GM18951 (cell line): ENCODE data around the gene ALAS1.

ENCODE experiments used
- POLR2A ChIP-seq: IDR thresholded peaks from 4 replicates; pipeline ENCODE4 v1.6.1; 2011; ENCODE audit warnings: mild to moderate bottlenecking; ENCODE audit not compliant: insufficient read length, insufficient read depth; ENCODE audit errors: extremely low read depth
- in situ Hi-C: fragments of 300-500 bp; cut with MboI; formaldehyde crosslinking; loops from one replicate; pipeline ENCODE4 v1.12.0; 2022; ENCODE audit warnings: low sequenced_read_pairs, mixed read lengths, inconsistent platforms; ENCODE audit not compliant: unreplicated experiment

Gene ALAS1

GRCh38 chr3:52243791-52244628 is 46.0 kb downstream of the ALAS1 start:
- in situ Hi-C loops = no loop called here
- peak; percentile 43 for TF ChIP-seq POLR2A

- TF ChIP-seq POLR2A = peak; percentile 64
- in situ Hi-C loops = no loop called here
Measured at GRCh38 chr3:52245322-52246263, 47.6 kb downstream of the ALAS1 start, which contains the start of gene PPM1M. Gene PPM1M, plus strand, starts transcription at chr3:52245759. Its CDS starts 66 bp downstream, at chr3:52245825.

- in situ Hi-C loops = no loop called here
- no peak for TF ChIP-seq POLR2A
Measured at GRCh38 chr3:52246264-52246620, 48.3 kb downstream of the ALAS1 start.

GRCh38 chr3:52246728-52247408 is 48.9 kb downstream of the ALAS1 start:
- no peak for TF ChIP-seq POLR2A
- in situ Hi-C loops = no loop called here

DNA sequence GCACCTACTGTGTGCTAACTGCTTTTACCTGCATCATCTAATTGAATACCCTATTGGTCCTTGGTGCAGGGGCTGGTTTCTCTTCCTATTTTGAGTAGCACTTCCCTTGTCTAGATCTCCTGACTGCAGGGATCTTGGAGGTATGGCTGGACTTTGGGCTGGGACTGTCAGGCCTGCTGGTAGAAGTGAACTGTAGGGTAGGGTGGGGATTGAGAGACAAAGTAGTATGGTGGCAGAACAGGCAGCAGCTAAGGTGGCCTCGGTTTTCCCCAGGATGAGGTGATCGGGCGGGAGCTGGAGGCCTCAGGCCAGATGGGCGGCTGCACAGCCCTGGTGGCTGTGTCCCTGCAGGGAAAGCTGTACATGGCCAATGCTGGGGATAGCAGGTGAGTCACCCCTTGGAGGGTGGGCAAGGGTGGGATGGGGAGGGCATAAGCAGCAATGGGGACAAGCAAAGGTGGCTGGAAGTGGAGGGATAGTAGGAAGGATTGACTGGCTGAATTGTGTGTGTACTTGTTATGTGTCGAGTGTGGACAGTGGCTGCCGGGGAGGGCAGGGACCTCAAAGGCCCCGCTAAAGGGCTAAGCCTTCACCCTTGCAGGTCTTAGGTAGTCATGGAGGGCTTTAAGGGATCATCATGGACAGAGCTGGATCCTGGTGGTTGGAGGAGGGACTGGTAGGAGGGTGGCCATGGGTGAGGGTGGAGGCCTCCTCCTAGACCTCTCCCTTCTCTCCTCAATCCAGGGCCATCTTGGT is 49.6 kb downstream of the ALAS1 start:
- no peak for TF ChIP-seq POLR2A
- in situ Hi-C loops = no loop called here

DNA sequence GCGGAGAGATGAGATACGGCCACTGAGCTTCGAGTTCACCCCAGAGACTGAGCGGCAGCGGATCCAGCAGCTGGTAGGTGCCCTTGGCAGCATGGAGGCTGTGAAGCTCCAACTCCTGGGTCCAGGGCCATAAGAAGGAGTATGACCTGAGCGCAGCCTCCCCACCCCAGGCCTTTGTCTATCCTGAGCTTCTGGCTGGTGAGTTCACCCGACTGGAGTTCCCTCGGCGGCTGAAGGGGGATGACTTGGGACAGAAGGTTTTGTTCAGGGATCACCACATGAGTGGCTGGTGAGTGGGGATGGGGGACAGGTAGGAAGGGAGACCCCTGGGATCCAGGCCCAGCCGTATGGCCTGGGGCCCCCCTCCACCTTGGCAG is 50.2 kb downstream of the ALAS1 start:
- TF ChIP-seq POLR2A = peak; percentile 0
- in situ Hi-C loops = no loop called here

- peak; percentile 10 for TF ChIP-seq POLR2A
- in situ Hi-C loops = no loop called here
Measured at GRCh38 chr3:52248816-52249547, 51.0 kb downstream of the ALAS1 start.

- in situ Hi-C loops = no loop called here
- TF ChIP-seq POLR2A = no peak
Measured at GRCh38 chr3:52249683-52250082, 51.7 kb downstream of the ALAS1 start.

DNA sequence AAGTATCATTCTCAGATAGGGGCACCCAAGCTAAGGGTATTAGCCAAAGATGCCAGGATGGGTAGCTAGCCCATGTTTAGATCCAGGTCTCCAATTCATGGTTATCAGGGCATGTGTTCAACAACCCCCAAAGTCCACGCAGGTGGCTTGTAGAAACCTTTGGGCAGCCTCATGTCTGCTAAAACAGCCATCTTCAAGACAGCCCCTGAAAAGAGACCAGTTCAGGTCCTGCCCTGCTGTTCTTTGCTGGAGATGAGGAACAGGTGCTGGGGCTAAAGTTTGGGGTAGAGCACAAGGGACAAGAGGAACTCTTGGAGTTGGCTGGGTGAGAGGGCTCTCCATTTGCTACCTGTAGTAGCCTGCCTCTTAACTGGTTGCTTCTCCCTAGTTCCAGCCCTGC is 52.2 kb downstream of the ALAS1 start:
- TF ChIP-seq POLR2A = no peak
- in situ Hi-C loops = no loop called here

DNA sequence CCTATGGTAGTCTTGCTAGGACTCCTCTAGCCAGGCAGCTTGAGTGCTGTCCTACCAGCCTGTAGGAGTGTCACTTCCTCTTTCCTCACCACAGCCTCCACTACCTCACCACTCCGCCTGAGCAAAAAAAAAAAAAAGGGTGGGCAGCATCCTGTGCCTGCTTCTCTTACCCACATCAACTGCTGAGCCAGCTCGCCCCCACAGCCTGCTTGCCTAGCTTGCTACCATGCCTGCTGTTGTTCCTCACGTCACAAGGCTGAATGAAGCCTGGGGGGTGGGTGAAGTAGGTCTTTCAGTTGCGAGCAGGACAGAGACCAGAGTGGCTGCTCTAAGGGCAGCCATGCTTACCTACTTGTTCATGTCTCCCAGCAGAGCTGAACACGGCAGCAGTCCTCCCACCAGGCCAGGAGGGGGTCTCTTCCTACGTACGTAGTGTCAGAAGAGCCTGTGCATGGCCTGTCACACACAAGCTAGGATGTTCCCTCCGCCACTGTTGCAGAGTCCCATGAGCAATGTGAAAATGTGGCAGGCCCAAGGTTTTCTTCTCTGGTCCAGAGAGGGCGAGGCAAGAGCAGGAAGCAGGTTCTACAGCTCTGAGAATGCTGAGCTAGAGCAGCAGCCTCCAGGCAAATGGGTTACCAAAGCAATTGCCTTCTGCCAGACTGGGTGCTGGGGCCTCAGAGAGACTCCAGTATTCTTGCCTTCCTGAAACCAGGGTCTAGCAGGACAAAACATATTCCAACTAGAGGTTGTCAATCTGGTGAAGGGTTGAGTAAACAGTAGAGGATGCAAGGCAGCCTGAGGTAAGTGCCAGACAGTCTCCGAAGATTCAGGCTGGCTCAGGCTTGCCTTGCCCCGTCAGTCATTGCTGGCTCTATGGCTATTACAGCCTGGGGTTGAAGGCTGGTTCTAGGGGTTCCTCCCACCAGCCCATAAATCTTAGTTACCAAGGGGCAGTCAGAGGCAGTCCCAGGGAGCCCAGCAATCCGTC is 55.6 kb downstream of the ALAS1 start:
- in situ Hi-C loops = no loop called here
- no peak for TF ChIP-seq POLR2A

- in situ Hi-C loops = no loop called here
- no peak for TF ChIP-seq POLR2A
Measured at GRCh38 chr3:52254608-52255007, 56.6 kb downstream of the ALAS1 start.

GRCh38 chr3:52256159-52256558 is 58.2 kb downstream of the ALAS1 start:
- in situ Hi-C loops = no loop called here
- no peak for TF ChIP-seq POLR2A
